Smooth muscle cell of the pulmonary artery (primary cell): ENCODE data around the gene CTSS. TPM values are rescaled to one million over a fixed set of nuclear protein-coding genes. Genes with fewer than 3 reads are reported as not detected.

Experiments used
- total RNA-seq: library from RNA; depleted of rRNA; stranded (reverse); fragments of >200 nt; gene quantifications from 2 replicates; pipeline ENCODE4 v1.2.3, GENCODE V29; 2014

Gene CTSS
- total RNA-seq = 3.2 and 5.9 TPM in 2 replicates

DNA sequence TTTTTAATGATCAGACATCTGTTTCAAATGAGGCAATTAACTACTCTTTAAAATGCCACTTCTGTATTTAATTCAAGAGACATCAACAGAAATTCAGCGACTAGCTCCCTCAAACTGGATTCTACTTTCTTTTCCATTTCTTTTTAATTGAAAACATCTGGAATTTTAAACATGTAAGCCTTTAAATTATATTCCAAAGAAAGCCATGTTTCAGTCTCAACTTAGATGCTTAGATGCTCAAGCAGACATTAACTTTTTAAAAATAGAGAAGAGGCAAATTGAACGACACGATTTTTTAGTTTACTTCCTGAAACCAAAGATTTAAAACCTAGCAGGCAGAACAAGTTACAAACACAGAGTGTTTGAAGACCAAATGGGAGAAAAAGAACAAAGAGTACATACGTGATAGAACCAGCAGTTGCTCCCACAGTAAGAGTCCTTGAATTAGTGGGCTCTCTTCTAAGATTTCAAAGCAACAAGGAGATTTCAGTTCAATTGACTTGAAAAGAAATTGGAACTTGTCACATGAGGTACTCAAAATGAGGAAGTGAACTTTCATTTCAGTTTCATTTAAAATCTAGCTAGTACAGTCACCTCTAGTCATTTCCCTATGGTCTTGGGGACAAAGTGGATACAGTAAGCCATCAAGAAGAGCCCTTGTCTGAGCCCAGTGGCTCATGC is at the start of gene CTSS:
TSS of gene CTSS (minus strand) at position 483 of the 681 bp plus-strand sequence. CDS start 1,015 bp downstream, outside the sequence.

DNA sequence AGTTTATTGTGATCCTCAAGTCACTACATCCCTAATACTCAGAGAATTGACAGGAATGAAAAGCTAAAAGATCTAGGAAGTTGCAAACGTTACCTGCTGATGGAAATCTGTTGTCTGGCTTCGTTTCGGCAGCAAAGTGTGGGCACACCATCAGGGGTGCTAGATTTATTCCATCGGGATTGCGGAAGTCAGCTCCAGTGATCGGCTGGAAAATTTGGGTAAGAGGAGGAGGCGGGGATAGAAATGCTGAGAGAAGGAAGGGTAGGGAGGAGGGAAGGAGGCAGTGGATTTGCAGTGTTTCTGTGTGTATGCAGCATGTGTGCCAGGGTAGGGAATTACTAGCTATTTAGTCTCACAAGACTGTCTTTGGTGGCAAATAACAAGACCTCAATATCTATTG is 42.5 kb upstream of the CTSS start, which contains the start of gene CTSK:
TSS of gene CTSK (minus strand) at position 140 of the 400 bp plus-strand sequence. CDS start 1,455 bp downstream, outside the sequence.

DNA sequence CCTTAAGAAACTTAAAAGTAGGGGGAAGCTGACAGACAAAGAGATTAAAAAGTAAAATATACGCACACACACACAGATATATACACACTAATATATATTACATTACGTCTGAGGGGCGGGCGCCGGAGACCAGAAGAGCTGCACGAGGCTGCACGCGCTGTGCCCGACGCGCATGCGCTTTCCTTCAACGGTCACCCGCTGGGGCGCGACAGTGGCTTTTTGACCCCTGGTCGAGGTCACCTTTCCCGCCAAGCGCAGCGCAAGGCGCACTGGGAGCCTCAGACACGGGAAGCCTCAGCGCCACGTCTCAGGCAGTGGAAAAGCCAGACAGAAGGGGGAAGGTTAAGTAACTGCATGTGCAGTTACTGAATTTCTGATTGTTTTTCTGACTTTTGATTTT is 44.9 kb downstream of the CTSS start, which contains the start of gene HORMAD1:
TSS of gene HORMAD1 (minus strand) at position 193 of the 400 bp plus-strand sequence. CDS start 1,390 bp downstream, outside the sequence.

DNA sequence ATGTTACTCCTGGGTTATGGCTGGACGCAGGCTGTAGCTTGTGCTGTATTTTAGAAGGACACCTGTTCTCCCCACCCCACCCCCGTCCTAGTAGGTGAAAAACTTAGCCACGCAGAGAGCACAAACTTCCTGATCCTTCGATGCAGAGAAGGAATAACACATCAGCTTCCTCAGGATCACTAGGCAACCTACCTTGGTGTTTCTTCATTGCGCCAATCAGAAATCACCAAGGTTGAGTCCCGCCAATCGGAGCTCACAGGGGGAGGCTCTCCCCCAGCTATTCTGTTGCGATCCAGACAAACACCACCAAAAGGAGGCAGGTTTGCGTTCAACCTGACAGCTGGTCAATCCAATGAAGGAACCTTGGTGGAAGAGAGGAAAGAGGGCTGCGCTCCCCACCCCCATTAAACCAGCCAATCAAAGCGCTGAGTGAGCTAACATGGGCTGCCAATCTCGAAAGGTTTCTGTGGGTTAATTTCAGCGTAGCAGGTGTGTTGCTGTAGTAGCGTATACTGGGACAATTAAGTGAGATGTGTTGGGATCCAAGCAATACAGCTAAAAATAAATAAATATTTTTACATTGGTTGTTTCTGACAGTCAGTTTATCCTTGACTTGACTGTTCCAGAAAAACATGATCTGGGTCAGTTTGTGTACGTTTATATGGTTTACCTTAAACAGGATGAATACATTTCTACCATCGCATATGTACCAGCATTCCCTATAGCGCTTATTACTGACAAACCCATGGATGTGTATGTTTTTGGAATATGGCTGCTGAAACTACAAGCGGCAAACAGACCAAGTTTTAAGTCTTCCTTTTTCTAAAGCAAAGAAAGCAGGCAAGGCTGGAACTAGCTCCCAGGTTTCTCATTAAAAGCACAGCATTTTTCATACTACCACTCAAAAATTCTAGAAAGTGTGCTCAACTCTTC is 68.3 kb downstream of the CTSS start, which contains the start of gene GOLPH3L:
TSS of gene GOLPH3L (minus strand) at position 160 of the 933 bp plus-strand sequence. CDS start 2,316 bp downstream, outside the sequence.

Other genes with a start within 250 kb of the CTSS start
- gene ADAMTSL4, start 216.4 kb downstream of the CTSS start, total RNA-seq = 13.4 and 31.1 TPM in 2 replicates
- 208 and 219 TPM in 2 replicates for gene MCL1, start 186.2 kb downstream of the CTSS start, total RNA-seq
- gene ENSA, start 136.2 kb downstream of the CTSS start, total RNA-seq = 54.9 and 62.0 TPM in 2 replicates
- gene GOLPH3L, start 68.6 kb downstream of the CTSS start, total RNA-seq = 9.9 and 14.2 TPM in 2 replicates
- gene HORMAD1, start 44.9 kb downstream of the CTSS start, total RNA-seq = not detected in 2 replicates
- 55.6 and 58.8 TPM in 2 replicates for gene CTSK, start 42.5 kb upstream of the CTSS start, total RNA-seq
- 41.1 and 45.4 TPM in 2 replicates for gene ARNT, start 110.8 kb upstream of the CTSS start, total RNA-seq
- not detected in 2 replicates for gene CTXND2, start 121.4 kb upstream of the CTSS start, total RNA-seq
- 27.1 and 32.0 TPM in 2 replicates for gene SETDB1, start 160.6 kb upstream of the CTSS start, total RNA-seq
- 174 and 190 TPM in 2 replicates for gene CERS2, start 209.1 kb upstream of the CTSS start, total RNA-seq
- 0.20 TPM in 1 of 2 replicates, not detected in the other for gene ANXA9, start 216.5 kb upstream of the CTSS start, total RNA-seq
- 10.8 and 21.2 TPM in 2 replicates for gene MINDY1, start 241.1 kb upstream of the CTSS start, total RNA-seq
- 8.3 and 9.1 TPM in 2 replicates for gene PRUNE1, start 242.7 kb upstream of the CTSS start, total RNA-seq